Fibroblast of lung (primary cell): ENCODE measurements around the gene ANKRD44.

Experiments
- EZH2 ChIP-seq: IDR thresholded peaks from 2 replicates; pipeline ENCODE4 v1.5.1; 2012; ENCODE audit warnings: low read length, control low read depth, mild to moderate bottlenecking; ENCODE audit errors: missing control alignments
- TF ChIP-seq, protein P1 (sequence below), 2 donors: IDR thresholded peaks in 1 of 2; conservative IDR thresholded peaks in 1 of 2; 1 replicate in 1 of 2; 2 replicates in 1 of 2; pipeline ENCODE4 v1.5.1; 2011 to 2012; ENCODE audit warnings: low read length in 2 of 2, control low read depth in 1 of 2, inconsistent platforms in 1 of 2, low read depth in 1 of 2, mild to moderate bottlenecking in 1 of 2

DNA sequence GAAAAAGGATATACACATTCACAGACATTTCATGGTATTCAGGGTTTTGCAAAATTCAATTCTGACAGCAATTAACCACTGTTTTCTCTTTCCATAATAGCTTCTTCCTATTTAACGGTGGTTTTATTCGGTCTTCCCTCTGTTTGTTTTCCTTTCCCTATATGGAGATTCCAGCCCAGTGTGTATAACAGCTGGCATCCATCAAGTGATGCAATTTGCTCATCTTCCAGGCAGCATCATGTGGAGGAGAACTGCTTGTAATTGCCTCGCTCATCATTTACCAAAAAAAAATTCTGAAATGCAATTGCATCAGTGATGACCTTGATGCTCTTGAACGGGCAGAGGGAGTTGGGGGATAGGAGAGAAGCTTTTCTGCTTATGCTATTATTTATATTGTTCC is 218.1 kb downstream of the ANKRD44 start:
- TF ChIP-seq, protein P1, sequence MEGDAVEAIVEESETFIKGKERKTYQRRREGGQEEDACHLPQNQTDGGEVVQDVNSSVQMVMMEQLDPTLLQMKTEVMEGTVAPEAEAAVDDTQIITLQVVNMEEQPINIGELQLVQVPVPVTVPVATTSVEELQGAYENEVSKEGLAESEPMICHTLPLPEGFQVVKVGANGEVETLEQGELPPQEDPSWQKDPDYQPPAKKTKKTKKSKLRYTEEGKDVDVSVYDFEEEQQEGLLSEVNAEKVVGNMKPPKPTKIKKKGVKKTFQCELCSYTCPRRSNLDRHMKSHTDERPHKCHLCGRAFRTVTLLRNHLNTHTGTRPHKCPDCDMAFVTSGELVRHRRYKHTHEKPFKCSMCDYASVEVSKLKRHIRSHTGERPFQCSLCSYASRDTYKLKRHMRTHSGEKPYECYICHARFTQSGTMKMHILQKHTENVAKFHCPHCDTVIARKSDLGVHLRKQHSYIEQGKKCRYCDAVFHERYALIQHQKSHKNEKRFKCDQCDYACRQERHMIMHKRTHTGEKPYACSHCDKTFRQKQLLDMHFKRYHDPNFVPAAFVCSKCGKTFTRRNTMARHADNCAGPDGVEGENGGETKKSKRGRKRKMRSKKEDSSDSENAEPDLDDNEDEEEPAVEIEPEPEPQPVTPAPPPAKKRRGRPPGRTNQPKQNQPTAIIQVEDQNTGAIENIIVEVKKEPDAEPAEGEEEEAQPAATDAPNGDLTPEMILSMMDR (conservative IDR thresholded peaks at IDR 0.05 in 1 of 2, IDR thresholded peaks at IDR 0.05 in 1 of 2; ENCODE audit: low read depth in 1 of 2, low read length in 2 of 2) = no peak
- TF ChIP-seq EZH2 = no peak
